ENCODE results near the gene FAM204A.

The FAM204A gene

DNA sequence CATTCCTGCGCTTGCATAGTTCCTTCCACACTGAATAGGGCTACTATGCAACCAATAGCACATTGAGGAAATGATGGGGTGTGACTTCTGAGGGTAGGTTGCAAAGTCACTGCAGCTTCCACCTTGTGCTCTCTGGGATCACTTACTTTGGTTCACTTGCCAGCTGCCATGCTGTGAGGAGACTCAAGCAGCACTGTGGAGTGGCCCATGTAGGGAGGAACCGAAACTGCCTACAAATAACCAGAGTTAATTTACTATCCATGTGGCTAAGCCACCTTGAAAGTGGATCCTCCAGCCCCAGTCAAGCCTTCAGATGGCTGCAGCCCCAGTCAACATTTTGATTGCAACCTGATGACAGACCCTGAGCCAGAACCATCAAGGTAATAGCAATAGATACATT, 64.3 kb downstream of the FAM204A start:
- DNase-seq, result no peak

- no peak for DNase-seq
Measured at GRCh38 chr10:118276727-118277126, 65.4 kb downstream of the FAM204A start.

- DNase-seq, result no peak
Measured at GRCh38 chr10:118276204-118276603, 65.9 kb downstream of the FAM204A start.

- no peak for DNase-seq
Measured at GRCh38 chr10:118273662-118274061, 68.5 kb downstream of the FAM204A start.

- DNase-seq, result no peak
Measured at GRCh38 chr10:118272767-118273166, 69.4 kb downstream of the FAM204A start.

- DNase-seq, result no peak
Measured at GRCh38 chr10:118272149-118272721, 69.9 kb downstream of the FAM204A start.

- DNase-seq, result no peak
Measured at GRCh38 chr10:118271671-118272070, 70.5 kb downstream of the FAM204A start.

GRCh38 chr10:118266098-118266748, 75.9 kb downstream of the FAM204A start:
- DNase-seq, result no peak

GRCh38 chr10:118264838-118265470, 77.2 kb downstream of the FAM204A start:
- no peak for DNase-seq

DNA sequence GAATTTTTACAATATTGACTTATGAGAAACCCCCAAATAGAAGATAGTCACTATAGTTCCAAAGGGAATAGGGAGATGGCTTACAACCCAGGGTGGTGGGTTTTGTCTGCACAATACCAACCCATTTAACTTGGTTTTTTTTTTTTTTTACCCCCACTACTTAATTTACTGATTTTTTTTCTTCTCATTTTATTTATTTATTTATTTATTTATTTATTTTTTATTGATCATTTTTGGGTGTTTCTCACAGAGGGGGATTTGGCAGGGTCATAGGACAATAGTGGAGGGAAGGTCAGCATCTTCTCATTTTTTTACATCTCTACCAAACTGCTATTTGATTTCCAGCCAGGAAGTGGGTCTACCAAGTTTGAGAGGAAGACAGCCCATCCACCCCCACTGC, 77.9 kb downstream of the FAM204A start:
- no peak for DNase-seq

DNA sequence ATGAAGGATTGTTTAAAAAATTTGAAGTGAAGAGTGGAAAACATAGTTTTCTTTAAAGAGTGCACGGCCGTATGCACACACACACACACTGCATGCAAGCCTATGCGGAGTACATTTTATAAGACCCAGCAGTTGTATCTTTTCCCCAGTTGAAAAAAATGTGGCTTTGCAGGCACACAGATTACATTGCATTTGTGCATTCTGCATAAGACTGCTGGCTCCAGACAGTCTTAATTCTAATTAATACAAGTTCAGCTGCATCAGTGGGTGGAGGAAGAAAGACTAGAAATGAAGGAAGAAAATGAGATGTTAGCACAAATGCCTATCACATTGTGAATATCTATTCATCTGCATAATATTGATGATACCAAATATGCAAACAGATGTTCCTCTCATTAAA, 79.6 kb downstream of the FAM204A start:
- DNase-seq, result no peak

DNA sequence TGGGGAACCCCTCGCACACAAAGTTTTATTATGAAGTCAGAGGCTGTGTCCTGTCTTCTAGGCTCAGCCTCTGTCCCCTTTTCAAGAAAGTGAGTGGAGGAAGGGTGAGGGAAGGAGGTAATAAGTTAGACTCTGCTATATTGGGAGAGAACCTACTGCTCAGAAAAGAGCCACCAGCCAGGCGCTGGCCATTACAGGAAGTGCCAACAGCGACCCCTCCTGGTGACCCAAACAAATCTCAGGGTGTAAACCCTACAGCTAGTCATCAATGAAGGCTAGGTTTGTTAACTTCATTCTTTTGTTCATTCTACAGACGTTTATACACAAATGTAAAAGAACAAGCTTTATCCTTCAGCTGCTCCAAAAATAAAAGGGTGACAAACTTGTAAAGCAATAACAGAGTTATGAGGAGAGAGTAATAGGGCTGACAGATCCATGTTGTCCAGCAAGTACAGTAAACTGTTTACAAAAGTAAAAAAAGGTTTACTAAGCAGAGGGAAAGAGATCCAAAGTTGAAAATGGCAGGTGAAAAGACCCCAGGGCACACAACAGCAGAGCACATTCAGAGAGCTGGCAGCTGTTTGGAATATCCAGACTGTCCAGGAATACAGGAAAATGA, 82.7 kb downstream of the FAM204A start:
- no peak for DNase-seq

DNA sequence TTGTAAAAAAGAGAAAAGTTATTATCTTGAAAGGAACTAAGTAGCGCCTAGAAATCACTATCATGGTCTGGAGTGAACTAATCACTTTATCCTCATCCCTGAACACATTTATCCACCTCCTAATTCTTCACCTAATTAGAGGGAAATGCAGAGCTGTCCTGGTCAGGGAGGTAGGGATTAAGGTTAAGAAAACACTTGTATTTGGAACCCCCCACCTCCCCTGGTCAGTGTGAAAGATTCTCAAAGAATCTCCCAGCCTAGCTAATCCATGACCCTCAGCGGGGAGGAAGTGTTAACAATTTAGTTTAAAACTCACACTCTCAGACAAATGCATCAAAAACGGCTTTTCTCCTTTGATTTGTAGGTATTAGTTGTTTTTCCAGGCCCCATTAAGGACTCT, 83.8 kb downstream of the FAM204A start:
- no peak for DNase-seq

DNA sequence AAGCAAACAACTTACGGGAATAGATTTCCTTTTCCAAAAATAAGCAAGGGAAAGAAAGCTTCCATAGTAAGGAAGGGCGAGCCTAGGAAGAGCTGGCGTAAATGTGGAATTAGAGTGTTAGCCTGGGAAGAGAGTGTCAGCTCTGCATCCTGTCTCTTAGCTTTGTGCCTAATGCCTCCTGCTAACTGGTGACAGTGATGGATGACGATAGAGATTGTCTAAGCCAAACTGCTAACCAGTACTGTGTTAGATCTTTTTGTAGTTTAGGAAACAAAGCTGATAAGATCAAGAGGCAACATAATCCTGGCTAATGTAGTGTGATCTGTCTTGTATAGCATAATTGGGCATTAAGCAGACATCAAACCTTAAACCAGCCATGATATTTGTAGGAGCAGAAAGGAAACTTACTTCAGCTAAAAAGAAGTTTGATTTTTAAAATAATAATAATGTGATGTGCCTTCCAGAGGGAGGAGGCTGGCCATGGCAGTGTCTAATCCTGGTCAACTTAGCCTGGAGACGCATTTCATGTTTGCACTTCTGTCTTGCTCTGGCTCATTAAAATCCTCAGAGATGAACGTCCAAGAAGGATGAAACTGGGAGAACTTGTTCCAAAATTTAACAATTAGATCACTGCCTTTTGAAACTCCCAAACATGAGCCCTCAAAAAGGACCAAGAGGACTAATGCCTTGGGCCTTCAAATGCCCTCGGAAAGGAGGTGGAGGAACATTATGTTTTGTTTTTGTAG, 85.1 kb downstream of the FAM204A start:
- DNase-seq, result no peak

GRCh38 chr10:118256209-118256608, 85.9 kb downstream of the FAM204A start:
- DNase-seq, result no peak

GRCh38 chr10:118255355-118255754, 86.8 kb downstream of the FAM204A start:
- no peak for DNase-seq

GRCh38 chr10:118254654-118255053, 87.5 kb downstream of the FAM204A start:
- DNase-seq, result no peak

- no peak for DNase-seq
Measured at GRCh38 chr10:118253397-118253796, 88.7 kb downstream of the FAM204A start.

GRCh38 chr10:118251791-118252190, 90.3 kb downstream of the FAM204A start:
- DNase-seq, result no peak

- DNase-seq, result no peak
Measured at GRCh38 chr10:118249714-118250113, 92.4 kb downstream of the FAM204A start.

Data from NCI-H1694 treated with DMSO at 0.1 percent for 48 hours (cell line).